Hematopoietic multipotent progenitor cell treated with erythropoietin and hydrocortisone succinate and interleukin-3 and kit ligand, for 17 days (in vitro differentiated cells): Measurements from ENCODE around the gene MBLAC1.

ENCODE experiments used
- DNase-seq: peaks from one replicate; pipeline ENCODE4 v3.0.0-alpha.2; 2015; ENCODE audit warnings: low spot score

MBLAC1 gene

GRCh38 chr7:100153708-100154535 is 27.2 kb downstream of the MBLAC1 start:
- DNase-seq: no peak

- DNase-seq: no peak
These were observed 28.1 kb downstream of the MBLAC1 start for GRCh38 chr7:100154651-100155491.

- no peak for DNase-seq
These were observed 29.0 kb downstream of the MBLAC1 start for GRCh38 chr7:100155553-100156317.

GRCh38 chr7:100156331-100157068 is 29.7 kb downstream of the MBLAC1 start:
- DNase-seq: no peak

- DNase-seq: no peak
These were observed 30.2 kb downstream of the MBLAC1 start for GRCh38 chr7:100157069-100157333.

- DNase-seq: no peak
These were observed 30.8 kb downstream of the MBLAC1 start for GRCh38 chr7:100157334-100158228.

- peak; percentile 62 for DNase-seq
These were observed 31.7 kb downstream of the MBLAC1 start, which contains the start of gene TRAPPC14 for GRCh38 chr7:100158229-100159098. Gene TRAPPC14 (minus strand): TSS chr7:100158723. CDS start chr7:100158499, 224 bp downstream.

- no peak for DNase-seq
These were observed 32.4 kb downstream of the MBLAC1 start for GRCh38 chr7:100159099-100159623.

- DNase-seq: no peak
These were observed 33.3 kb downstream of the MBLAC1 start for GRCh38 chr7:100160067-100160466.

GRCh38 chr7:100163006-100163531 is 36.3 kb downstream of the MBLAC1 start:
- DNase-seq: no peak

- no peak for DNase-seq
These were observed 37.1 kb downstream of the MBLAC1 start for GRCh38 chr7:100163871-100164270.

- no peak for DNase-seq
These were observed 39.7 kb downstream of the MBLAC1 start for GRCh38 chr7:100166317-100166940.

GRCh38 chr7:100166970-100167911 is 40.5 kb downstream of the MBLAC1 start:
- no peak for DNase-seq

GRCh38 chr7:100167912-100168323 is 41.2 kb downstream of the MBLAC1 start:
- no peak for DNase-seq

- DNase-seq: no peak
These were observed 42.5 kb downstream of the MBLAC1 start for GRCh38 chr7:100169147-100169850.

- DNase-seq: no peak
These were observed 43.5 kb downstream of the MBLAC1 start for GRCh38 chr7:100170101-100170897.
